Measurements from ENCODE around the gene C16orf74.

C16orf74 gene

GRCh38 chr16:85716680-85717038, 34.2 kb downstream of the C16orf74 start:
- Histone ChIP-seq H3K27ac (no peak overlapping the region), H3K9ac (ENCODE audit: insufficient read length) (no peak overlapping the region), H3K9me3 (ENCODE audit: low read depth, low read length) (no peaks in the 10 kb centered on the region), H3K36me3 (ENCODE audit: insufficient read depth, low read length) (no peaks in the 10 kb centered on the region), H3K4me3 (no peak overlapping the region)
- DNase-seq (ENCODE audit: low read depth, low spot score) = no peak
- TF ChIP-seq POLR2AphosphoS5 (IDR thresholded peaks at IDR 0.05; ENCODE audit: borderline replicate concordance, low read depth, low read length) = no peak
- TF ChIP-seq EZH2 (IDR thresholded peaks at IDR 0.05) = no peak
- TF ChIP-seq FOXP2 (optimal IDR thresholded peaks at IDR 0.05; ENCODE audit: control extremely low read depth, extremely low read length, insufficient read depth) = no peak

- Histone ChIP-seq H3K36me3 (ENCODE audit: insufficient read depth, low read length) (no peaks in the 10 kb centered on the region), H3K9ac (ENCODE audit: insufficient read length) (no peak overlapping the region), H3K9me3 (ENCODE audit: low read depth, low read length) (no peaks in the 10 kb centered on the region), H3K4me3 (no peak overlapping the region), H3K27ac (no peak overlapping the region)
- no peak for DNase-seq (ENCODE audit: low read depth, low spot score)
- TF ChIP-seq POLR2AphosphoS5 (IDR thresholded peaks at IDR 0.05; ENCODE audit: borderline replicate concordance, low read depth, low read length) (no peak), EZH2 (IDR thresholded peaks at IDR 0.05) (no peak), FOXP2 (optimal IDR thresholded peaks at IDR 0.05; ENCODE audit: control extremely low read depth, extremely low read length, insufficient read depth) (no peak)
These were observed 34.7 kb downstream of the C16orf74 start for GRCh38 chr16:85716022-85716679.

GRCh38 chr16:85715169-85716021, 35.5 kb downstream of the C16orf74 start:
- no peaks in the 10 kb centered on the region for H3K36me3 ChIP-seq (ENCODE audit: insufficient read depth, low read length)
- no peaks in the 10 kb centered on the region for H3K9me3 ChIP-seq (ENCODE audit: low read depth, low read length)
- no peak overlapping the region for H3K9ac ChIP-seq (ENCODE audit: insufficient read length)
- H3K27ac ChIP-seq = no peak overlapping the region
- no peak for DNase-seq (ENCODE audit: low read depth, low spot score)
- no peak for TF ChIP-seq POLR2AphosphoS5 (IDR thresholded peaks at IDR 0.05; ENCODE audit: borderline replicate concordance, low read depth, low read length)
- H3K4me3 ChIP-seq = no peak overlapping the region

GRCh38 chr16:85712801-85713200, 38.1 kb downstream of the C16orf74 start:
- H3K27ac ChIP-seq = no peak overlapping the region
- no peak for DNase-seq (ENCODE audit: low read depth, low spot score)
- no peak overlapping the region for H3K9ac ChIP-seq (ENCODE audit: insufficient read length)
- H3K4me3 ChIP-seq = no peak overlapping the region
- no peaks in the 10 kb centered on the region for H3K36me3 ChIP-seq (ENCODE audit: insufficient read depth, low read length)
- no peaks in the 10 kb centered on the region for H3K9me3 ChIP-seq (ENCODE audit: low read depth, low read length)
- TF ChIP-seq EZH2 (IDR thresholded peaks at IDR 0.05) = no peak
- no peak for TF ChIP-seq POLR2AphosphoS5 (IDR thresholded peaks at IDR 0.05; ENCODE audit: borderline replicate concordance, low read depth, low read length)
- TF ChIP-seq FOXP2 (optimal IDR thresholded peaks at IDR 0.05; ENCODE audit: control extremely low read depth, extremely low read length, insufficient read depth) = no peak

- H3K9me3 ChIP-seq (ENCODE audit: low read depth, low read length) = no peaks in the 10 kb centered on the region
- H3K27ac ChIP-seq = no peak overlapping the region
- H3K9ac ChIP-seq (ENCODE audit: insufficient read length) = no peak overlapping the region
- H3K36me3 ChIP-seq (ENCODE audit: insufficient read depth, low read length) = no peaks in the 10 kb centered on the region
- H3K4me3 ChIP-seq = no peak overlapping the region
- TF ChIP-seq EZH2 (IDR thresholded peaks at IDR 0.05) (no peak), FOXP2 (optimal IDR thresholded peaks at IDR 0.05; ENCODE audit: control extremely low read depth, extremely low read length, insufficient read depth) (no peak), POLR2AphosphoS5 (IDR thresholded peaks at IDR 0.05; ENCODE audit: borderline replicate concordance, low read depth, low read length) (no peak)
- no peak for DNase-seq (ENCODE audit: low read depth, low spot score)
These were observed 38.8 kb downstream of the C16orf74 start for GRCh38 chr16:85711982-85712587.

GRCh38 chr16:85710732-85711131, 40.2 kb downstream of the C16orf74 start:
- H3K9me3 ChIP-seq (ENCODE audit: low read depth, low read length) = no peaks in the 10 kb centered on the region
- no peak for TF ChIP-seq POLR2AphosphoS5 (IDR thresholded peaks at IDR 0.05; ENCODE audit: borderline replicate concordance, low read depth, low read length)
- TF ChIP-seq EZH2 (IDR thresholded peaks at IDR 0.05) = no peak
- TF ChIP-seq FOXP2 (optimal IDR thresholded peaks at IDR 0.05; ENCODE audit: control extremely low read depth, extremely low read length, insufficient read depth) = no peak
- H3K4me3 ChIP-seq = no peak overlapping the region
- H3K27ac ChIP-seq = no peak overlapping the region
- no peak for DNase-seq (ENCODE audit: low read depth, low spot score)
- no peak overlapping the region for H3K9ac ChIP-seq (ENCODE audit: insufficient read length)
- no peaks in the 10 kb centered on the region for H3K36me3 ChIP-seq (ENCODE audit: insufficient read depth, low read length)

GRCh38 chr16:85709766-85710585, 40.9 kb downstream of the C16orf74 start:
- Histone ChIP-seq H3K27ac (no peak overlapping the region), H3K36me3 (ENCODE audit: insufficient read depth, low read length) (no peaks in the 10 kb centered on the region)
- no peak for DNase-seq (ENCODE audit: low read depth, low spot score)

GRCh38 chr16:85708338-85708737, 42.6 kb downstream of the C16orf74 start:
- Histone ChIP-seq H3K9me3 (ENCODE audit: low read depth, low read length) (no peaks in the 10 kb centered on the region), H3K9ac (ENCODE audit: insufficient read length) (no peak overlapping the region), H3K36me3 (ENCODE audit: insufficient read depth, low read length) (no peaks in the 10 kb centered on the region), H3K4me3 (no peak overlapping the region), H3K27ac (no peak overlapping the region)
- no peak for DNase-seq (ENCODE audit: low read depth, low spot score)
- TF ChIP-seq FOXP2 (optimal IDR thresholded peaks at IDR 0.05; ENCODE audit: control extremely low read depth, extremely low read length, insufficient read depth) (no peak), POLR2AphosphoS5 (IDR thresholded peaks at IDR 0.05; ENCODE audit: borderline replicate concordance, low read depth, low read length) (no peak), EZH2 (IDR thresholded peaks at IDR 0.05) (no peak)

More at GRCh38 chr16:85709766-85710585, 40.9 kb downstream of the C16orf74 start:
- Histone ChIP-seq H3K4me3 (no peak overlapping the region), H3K9ac (ENCODE audit: insufficient read length) (no peak overlapping the region), H3K9me3 (ENCODE audit: low read depth, low read length) (no peaks in the 10 kb centered on the region)
- TF ChIP-seq POLR2AphosphoS5 (IDR thresholded peaks at IDR 0.05; ENCODE audit: borderline replicate concordance, low read depth, low read length) (no peak), FOXP2 (optimal IDR thresholded peaks at IDR 0.05; ENCODE audit: control extremely low read depth, extremely low read length, insufficient read depth) (no peak), EZH2 (IDR thresholded peaks at IDR 0.05) (no peak)

Measured in SK-N-MC (cell line).